Measurements from ENCODE around the gene CTDSPL.

CTDSPL gene

DNA sequence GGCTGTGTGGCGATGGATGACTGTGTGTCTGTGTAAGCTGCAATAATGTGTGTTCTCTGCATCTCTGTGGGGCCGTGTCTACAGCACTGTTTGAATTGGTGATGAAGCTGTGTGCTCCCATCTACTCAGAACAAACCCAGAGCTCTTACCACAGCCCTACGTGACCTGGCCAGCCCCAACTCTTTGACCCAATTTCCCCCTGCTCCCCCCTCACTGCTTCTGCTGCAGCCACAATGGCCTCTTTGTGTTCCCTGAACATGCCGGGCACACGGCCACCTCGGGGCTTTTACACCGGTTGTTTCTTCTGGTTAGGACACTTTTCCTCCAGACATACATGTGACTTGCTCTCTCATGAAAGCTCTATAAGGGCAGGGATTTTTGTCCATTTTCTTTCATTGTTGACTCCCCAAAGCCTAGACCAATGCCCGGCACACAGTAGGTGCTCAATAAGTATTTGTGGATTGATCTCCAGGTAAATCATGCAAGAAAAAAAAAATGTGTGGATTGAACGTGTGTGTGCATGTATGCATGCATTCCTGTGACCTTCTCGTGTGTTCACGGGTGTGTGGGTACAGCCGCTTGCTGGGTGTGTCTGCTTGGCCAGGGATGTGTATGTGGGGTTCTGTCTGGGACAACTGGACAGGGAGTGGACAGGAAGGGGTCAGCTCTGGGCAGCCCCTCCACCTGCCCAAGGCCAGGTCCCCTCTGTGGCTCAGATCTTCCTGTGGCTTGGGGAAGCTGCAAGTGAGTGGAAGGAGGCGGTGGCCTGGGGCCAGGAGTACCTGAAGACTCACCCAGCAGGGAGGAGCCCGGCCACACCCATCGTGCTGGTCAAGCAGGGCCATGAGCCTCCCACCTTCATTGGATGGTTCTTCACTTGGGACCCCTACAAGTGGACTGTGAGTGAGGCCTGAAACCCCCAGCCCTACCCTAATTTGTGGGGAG lies 143.7 kb downstream of the CTDSPL start:
- no peak for DNase-seq

- DNase-seq, result no peak
Observed at GRCh38 chr3:38006031-38006430, 144.4 kb downstream of the CTDSPL start.

- DNase-seq, result no peak
Observed at GRCh38 chr3:38006445-38006995, 144.8 kb downstream of the CTDSPL start.

DNA sequence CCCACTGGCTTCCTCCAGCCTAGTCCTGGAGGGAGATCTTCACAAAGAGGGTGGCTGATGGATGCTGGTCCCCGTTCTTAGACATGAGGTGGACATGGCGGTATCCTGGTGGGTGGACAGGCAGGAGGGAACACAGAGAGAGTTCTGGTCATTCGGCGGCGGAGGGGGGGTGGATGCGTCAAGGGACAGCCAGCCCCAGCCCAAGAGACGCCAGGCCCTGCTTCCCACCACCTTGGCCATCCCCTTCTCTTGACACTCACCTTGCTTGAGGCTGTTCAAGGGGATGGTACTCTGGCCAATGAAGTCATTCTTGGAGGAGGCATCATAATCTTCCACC lies 146.0 kb downstream of the CTDSPL start:
- DNase-seq, result no peak

GRCh38 chr3:38008191-38008701 lies 146.6 kb downstream of the CTDSPL start:
- no peak for DNase-seq

DNA sequence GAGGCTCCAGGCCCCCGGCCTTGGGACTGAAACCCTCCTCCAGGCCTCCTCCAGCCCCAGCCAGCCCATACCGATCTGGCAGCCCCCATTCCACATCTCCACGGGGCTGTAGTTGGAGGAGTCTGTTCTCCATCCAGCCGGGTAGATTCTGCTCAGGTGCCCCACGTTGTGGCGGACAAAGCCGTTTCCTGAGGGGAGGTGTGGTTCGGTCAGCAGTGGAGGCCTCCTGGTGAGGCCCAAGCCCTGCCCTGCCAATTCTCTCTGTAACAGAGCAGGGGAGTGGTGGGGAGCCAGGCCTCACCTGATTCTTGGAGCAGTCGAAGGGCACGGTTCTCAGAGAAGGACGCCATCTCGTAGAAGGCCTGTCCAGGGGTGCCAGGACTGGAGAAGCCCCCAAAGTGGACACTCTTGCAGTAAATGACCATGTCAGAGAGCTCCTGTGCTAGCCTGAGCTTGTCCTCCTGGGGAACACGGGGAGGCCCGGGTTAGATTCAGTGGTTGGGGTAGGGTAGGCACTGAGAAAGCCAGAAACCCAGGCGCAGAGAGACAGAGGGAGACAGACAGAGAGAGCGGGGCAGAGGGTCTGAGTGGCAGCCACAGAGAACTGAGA lies 147.4 kb downstream of the CTDSPL start:
- DNase-seq, result no peak

- DNase-seq, result no peak
Observed at GRCh38 chr3:38009807-38010591, 148.3 kb downstream of the CTDSPL start.

DNA sequence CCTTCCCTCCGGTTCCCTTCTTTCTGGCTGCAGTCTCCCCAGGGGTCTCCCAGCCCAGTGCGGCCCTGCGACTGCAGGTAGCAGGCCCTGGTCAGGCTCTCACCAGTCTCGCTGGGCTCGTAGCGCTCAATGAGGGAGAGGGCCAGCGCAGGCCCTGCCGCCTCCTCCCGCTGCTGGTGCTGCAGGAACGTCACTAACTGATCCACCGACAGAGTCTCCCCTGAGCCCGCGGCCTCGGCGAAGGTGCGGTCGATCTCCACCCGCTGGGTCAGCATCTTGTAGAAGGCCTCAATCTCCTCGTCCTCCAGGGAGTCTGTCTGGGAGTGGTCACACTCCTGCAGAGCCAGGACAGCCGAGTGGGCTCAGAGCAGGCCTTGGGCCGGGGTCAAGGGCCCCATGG lies 149.4 kb downstream of the CTDSPL start:
- DNase-seq, result no peak

DNA sequence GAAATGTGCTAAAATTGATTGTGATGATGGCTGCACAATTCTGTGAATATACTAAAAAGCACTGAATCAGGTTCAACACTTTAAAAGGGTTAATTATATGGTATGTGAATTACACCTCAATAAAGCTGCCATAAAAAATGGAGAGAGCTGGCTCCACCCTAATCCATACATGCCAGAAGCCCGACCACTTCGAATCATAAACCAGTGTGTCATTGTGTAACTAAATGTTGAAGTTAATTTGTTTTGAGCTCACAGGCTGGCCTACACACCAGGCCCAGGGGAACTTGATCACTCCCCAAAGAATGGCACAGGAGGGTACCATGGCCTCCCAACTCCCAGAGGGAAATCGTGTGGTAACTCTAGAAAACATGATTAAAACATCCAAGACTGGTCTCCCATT lies 153.8 kb downstream of the CTDSPL start:
- DNase-seq, result no peak

DNA sequence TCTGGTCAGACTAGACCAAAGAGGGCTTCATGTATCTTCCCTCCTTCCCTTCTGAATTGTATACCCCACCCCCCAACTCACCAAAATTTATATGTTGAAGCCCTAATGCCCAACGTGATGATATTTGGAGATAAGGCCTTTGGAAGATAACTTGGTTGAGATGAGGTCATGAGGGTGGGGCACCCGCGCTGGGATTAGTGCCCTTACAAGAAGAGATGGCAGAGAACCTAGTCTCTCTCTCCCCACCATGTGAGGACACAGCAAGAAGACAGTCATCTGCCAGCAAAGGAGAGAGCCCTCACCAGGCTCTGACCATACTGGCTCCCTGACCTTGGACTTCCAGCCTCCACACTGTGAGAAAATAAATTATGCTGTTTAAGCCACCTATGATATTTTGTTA lies 154.3 kb downstream of the CTDSPL start:
- DNase-seq, result no peak

DNA sequence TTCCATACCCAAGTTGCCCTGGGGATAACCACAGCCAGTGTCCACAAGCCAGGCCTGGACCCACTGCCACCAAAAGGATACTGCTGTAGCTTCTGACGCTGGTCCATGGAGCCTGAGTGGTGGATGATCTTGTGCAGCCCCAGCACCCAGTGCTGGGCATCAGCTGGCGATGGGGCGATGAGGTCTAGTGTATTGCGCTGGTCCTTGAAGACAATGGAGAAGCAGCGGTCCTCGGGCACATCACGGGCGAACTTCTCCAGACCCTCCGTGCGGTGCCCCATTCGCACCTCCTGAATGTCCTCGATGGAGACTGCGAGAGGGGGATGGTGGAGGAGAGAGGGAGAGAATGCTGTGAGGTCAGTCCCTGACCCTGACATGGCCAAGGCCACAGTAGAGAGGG lies 154.7 kb downstream of the CTDSPL start:
- no peak for DNase-seq

GRCh38 chr3:38016847-38017444 lies 155.3 kb downstream of the CTDSPL start:
- DNase-seq, result no peak

- DNase-seq, result no peak
Observed at GRCh38 chr3:38017445-38018295, 156.0 kb downstream of the CTDSPL start.

DNA sequence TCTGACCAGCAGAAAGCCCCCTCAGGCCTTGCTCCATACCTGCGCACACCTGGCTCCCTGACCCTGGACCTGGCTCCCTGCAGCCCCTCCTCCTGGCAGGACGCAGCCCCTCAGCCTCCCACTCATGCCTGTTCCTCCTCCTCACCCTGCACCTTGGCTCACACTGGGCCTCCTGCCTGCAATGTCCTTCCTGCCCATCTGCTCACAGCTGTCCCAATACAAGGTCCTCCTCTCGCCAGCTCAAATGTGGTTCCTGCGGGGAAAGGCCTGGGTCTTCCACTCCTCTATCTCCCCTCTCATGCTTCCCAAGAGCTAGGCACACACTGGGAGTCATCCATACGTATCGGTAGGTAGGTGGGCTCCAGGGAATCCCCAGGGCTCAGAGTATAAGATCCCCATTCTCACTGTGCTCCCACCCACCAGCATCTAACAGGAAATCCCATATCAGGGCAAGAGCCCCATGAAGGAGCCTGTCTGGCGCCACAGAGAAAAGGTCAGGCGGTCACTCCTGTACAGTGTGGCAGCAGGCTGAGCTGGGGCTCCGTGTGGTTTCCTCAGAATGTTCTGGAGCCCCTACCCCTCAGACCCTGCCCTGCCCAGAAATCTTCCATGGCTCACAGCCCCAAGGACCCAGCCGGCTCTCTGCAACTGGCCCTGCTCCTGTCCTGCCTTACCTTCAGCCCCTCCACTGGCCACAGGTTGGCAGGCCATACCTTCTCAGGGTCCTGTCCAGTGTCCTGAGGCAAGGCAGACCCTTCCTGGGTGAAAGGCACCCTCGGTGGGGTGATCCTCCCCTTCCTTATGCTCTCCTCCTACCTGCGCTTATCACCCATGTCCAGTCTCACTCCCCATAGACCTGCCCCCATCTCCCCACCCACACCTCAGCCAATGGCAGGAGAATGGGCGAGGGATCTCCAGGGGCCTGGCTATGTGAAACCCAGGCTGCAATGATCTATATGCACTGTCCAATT lies 156.9 kb downstream of the CTDSPL start:
- DNase-seq, result no peak

GRCh38 chr3:38019658-38020341 lies 158.1 kb downstream of the CTDSPL start:
- DNase-seq, result no peak

DNA sequence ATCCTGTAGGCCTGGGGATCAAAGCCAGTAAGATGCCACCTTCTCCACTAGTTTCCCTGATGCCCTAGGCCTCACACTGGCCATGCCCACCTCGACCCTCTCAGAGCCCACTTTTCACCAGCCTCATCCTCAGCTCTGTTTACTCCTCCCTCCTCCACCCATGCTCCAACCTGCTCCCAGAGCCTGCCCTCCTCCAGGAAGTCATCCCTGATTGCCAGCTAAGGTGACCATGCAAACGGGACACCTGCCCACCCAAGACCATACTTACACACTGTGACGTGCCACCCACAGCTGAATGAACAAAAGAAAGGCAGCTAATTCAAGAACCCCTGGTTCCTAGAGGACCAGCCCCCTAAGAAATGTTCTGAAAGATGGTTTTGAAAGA lies 158.7 kb downstream of the CTDSPL start:
- no peak for DNase-seq

- no peak for DNase-seq
Observed at GRCh38 chr3:38021196-38021595, 159.5 kb downstream of the CTDSPL start.

DNA sequence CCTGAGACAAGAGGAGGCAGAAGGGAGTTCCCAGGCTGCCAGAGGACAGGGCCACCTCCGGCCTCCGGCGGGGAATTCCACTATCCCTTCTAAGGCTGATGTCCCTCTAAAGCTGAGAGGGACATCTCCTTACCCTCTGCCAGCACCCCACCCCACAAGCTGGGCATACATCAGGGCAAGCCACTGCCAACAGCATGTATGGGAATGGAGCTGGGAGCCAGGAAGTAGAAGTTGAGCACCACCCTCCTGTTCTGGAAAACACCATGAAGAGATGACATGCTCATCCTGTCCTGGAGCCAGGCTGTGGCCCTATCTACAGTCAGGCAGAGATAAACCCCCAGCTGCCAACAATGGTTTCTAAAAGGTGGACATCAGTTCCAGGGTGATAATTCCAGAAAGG lies 160.6 kb downstream of the CTDSPL start:
- DNase-seq, result no peak

GRCh38 chr3:38022896-38023709 lies 161.4 kb downstream of the CTDSPL start:
- no peak for DNase-seq
